GM13977 (cell line): ENCODE measurements around the gene PYGO2.

Experiments used
- DNase-seq: peaks from one replicate; pipeline ENCODE4 v3.0.0; 2012; ENCODE audit warnings: low spot score
- CTCF ChIP-seq: IDR thresholded peaks from 2 replicates; pipeline ENCODE4 v1.5.1; 2012; ENCODE audit warnings: mild to moderate bottlenecking, control low read depth; ENCODE audit not compliant: insufficient read depth; ENCODE audit errors: extremely low read depth, missing control alignments
- in situ Hi-C: fragments of 300-500 bp; cut with MboI; formaldehyde crosslinking; loops from one replicate; pipeline ENCODE4 v1.12.0; 2022; ENCODE audit warnings: low sequenced_read_pairs, low pct_unique_long_range_greater_than_20kb, mixed read lengths, inconsistent platforms; ENCODE audit not compliant: unreplicated experiment

The PYGO2 gene

DNA sequence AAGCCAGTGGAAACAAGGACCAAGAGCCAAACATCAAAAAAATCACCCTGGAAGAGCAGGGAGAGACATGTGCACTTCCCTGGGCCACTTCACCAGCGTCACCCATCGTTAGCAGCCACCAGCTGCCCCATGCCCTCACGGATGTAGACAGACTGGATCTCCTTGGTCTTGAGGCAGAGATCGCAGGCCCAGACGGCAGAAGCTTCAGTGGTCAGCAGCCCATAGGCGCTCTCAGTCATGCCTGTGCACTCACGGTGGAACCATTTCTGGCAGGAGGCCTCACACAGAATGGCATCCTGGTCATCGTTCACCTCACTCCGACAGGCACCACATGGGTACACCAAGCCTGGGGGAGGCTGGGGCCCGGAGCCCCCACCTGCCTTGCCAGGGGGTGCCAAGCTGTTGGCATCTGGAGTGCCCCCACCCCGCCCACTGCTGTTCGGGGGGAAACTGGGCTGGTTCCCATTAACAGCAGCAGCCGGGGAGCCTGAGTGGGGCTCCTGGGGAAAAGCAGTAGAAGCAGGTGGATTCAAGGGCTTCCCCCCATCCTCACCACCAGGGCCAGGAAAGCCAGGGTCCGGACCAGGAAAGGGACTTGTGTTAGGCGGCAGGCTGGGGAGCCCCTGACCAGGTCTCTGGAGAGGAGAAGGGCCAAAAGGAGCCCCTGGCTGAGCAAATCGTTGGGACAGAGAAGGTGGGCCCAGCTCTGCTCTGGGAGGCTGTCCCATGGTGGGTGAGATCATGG is 2.7 kb downstream of the PYGO2 start:
- in situ Hi-C loops: no loop called here
- TF ChIP-seq CTCF: no peak
- no peak for DNase-seq

GRCh38 chr1:154958036-154958435 is 3.5 kb downstream of the PYGO2 start:
- in situ Hi-C loops: no loop called here
- no peak for TF ChIP-seq CTCF
- no peak for DNase-seq

- no peak for TF ChIP-seq CTCF
- in situ Hi-C loops: no loop called here
- no peak for DNase-seq
These were observed 4.4 kb downstream of the PYGO2 start for GRCh38 chr1:154957091-154957657.

DNA sequence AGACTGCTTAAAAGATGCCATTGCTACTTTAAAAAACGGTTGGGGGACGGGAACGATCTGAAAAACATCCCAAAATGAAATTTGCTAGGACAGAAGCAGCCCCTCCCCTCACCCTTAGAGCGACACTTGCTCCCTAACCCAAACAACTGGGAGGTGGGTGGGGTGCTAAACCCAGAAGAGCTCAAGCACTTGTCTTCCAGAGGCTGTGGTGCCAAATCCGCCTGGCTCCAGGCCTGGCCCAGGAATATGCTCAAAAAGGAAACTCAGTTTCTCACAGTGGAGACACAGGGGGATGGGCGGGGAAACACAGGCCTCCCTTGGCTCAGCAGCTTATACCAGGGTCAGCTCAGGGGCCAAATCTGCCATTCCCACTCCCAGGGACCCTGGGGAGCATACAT is 5.0 kb downstream of the PYGO2 start:
- in situ Hi-C loops: no loop called here
- no peak for TF ChIP-seq CTCF
- DNase-seq: no peak

- DNase-seq: peak; percentile 93
- peak; percentile 35 for TF ChIP-seq CTCF
- in situ Hi-C loops: no loop called here
These were observed 5.7 kb downstream of the PYGO2 start, which contains the start of gene PBXIP1 for GRCh38 chr1:154955718-154956543. Gene PBXIP1, minus strand, starts transcription at chr1:154956099. Its CDS starts 2,378 bp downstream, at chr1:154953721.

- DNase-seq: peak; percentile 81
- in situ Hi-C loops: no loop called here
- no peak for TF ChIP-seq CTCF
These were observed 6.4 kb downstream of the PYGO2 start for GRCh38 chr1:154955039-154955717.
